CD4-positive, alpha-beta T cell treated with Interleukin-6 for 4 hours (primary cell): ENCODE measurements around the gene DNAJA2.
"Not testable (repeated sequence)": the region's sequence is repeated elsewhere in the genome, so short reads cannot be mapped to it uniquely, and the experiment has no call there.

Source experiments
- DNase-seq: peaks from one replicate; pipeline ENCODE4 v3.0.0-alpha.2; 2020; ENCODE audit warnings: mixed read lengths

The DNAJA2 gene

GRCh38 chr16:46974352-46974751 is 878 bp upstream of the DNAJA2 start:
- peak; percentile 9 for DNase-seq

GRCh38 chr16:46973996-46974324 is 486 bp upstream of the DNAJA2 start:
- no peak for DNase-seq

GRCh38 chr16:46972429-46973206 is 856 bp downstream of the DNAJA2 start:
- peak; percentile 51 for DNase-seq

GRCh38 chr16:46971271-46971670 is 2.2 kb downstream of the DNAJA2 start:
- DNase-seq: no peak

- no peak for DNase-seq
These were observed 3.4 kb downstream of the DNAJA2 start for GRCh38 chr16:46970089-46970488.

GRCh38 chr16:46968063-46968435 is 5.4 kb downstream of the DNAJA2 start:
- no peak for DNase-seq

GRCh38 chr16:46962629-46963028 is 10.8 kb downstream of the DNAJA2 start:
- DNase-seq: no peak

GRCh38 chr16:46961373-46962353 is 11.8 kb downstream of the DNAJA2 start:
- DNase-seq: peak; percentile 20

GRCh38 chr16:46954562-46954961 is 18.9 kb downstream of the DNAJA2 start:
- no peak for DNase-seq

- no peak for DNase-seq
These were observed 23.5 kb downstream of the DNAJA2 start for GRCh38 chr16:46950009-46950408.

- no peak for DNase-seq
These were observed 24.1 kb downstream of the DNAJA2 start for GRCh38 chr16:46949241-46949892.

- DNase-seq: no peak
These were observed 24.8 kb downstream of the DNAJA2 start for GRCh38 chr16:46948548-46949166.

- peak; percentile 47 for DNase-seq
These were observed 25.4 kb downstream of the DNAJA2 start for GRCh38 chr16:46947900-46948547.

- DNase-seq: not testable (repeated sequence)
These were observed 28.8 kb downstream of the DNAJA2 start for GRCh38 chr16:46944713-46945112.

GRCh38 chr16:46937536-46937935 is 35.9 kb downstream of the DNAJA2 start:
- no peak for DNase-seq

GRCh38 chr16:46932802-46933201 is 40.7 kb downstream of the DNAJA2 start:
- DNase-seq: no peak

GRCh38 chr16:46930861-46931260 is 42.6 kb downstream of the DNAJA2 start:
- no peak for DNase-seq

- DNase-seq: peak; percentile 65
These were observed 43.8 kb downstream of the DNAJA2 start for GRCh38 chr16:46929378-46930332.

- no peak for DNase-seq
These were observed 44.7 kb downstream of the DNAJA2 start for GRCh38 chr16:46928811-46929210.

GRCh38 chr16:46927273-46927672 is 46.2 kb downstream of the DNAJA2 start:
- no peak for DNase-seq
